Epithelial cell of proximal tubule (primary cell): ENCODE measurements around the gene ALKBH7. TPM values are rescaled to one million over a fixed set of nuclear protein-coding genes. Genes with fewer than 3 reads are reported as not detected.

Experiments used
- DNase-seq: peaks from one replicate; pipeline ENCODE4 v3.0.0-alpha.2; 2011; ENCODE audit warnings: low read depth
- H3K4me3 ChIP-seq: 2 replicates; pipeline ENCODE4 v1.5.1; 2011; ENCODE audit warnings: low read depth, mild to moderate bottlenecking, low read length
- CTCF ChIP-seq: conservative IDR thresholded peaks from 2 replicates; pipeline ENCODE4 v1.5.1; 2012; ENCODE audit warnings: low read depth, mild to moderate bottlenecking, low read length
- total RNA-seq: library from RNA; depleted of rRNA; stranded (reverse); fragments of >200 nt; gene quantifications from 2 replicates; pipeline ENCODE4 v1.2.3, GENCODE V29; 2015

ALKBH7 gene
- total RNA-seq: 56.4 and 80.7 TPM in 2 replicates

- H3K4me3 ChIP-seq: peak within 1 kb of the TSS; percentile 89
- no peak for TF ChIP-seq CTCF
- peak; percentile 97 for DNase-seq
These were observed at the start of gene ALKBH7 for GRCh38 chr19:6372594-6373095. ALKBH7 (plus strand) TSS chr19:6372794; CDS start chr19:6372821, 27 bp downstream.

- no peak for TF ChIP-seq CTCF
- H3K4me3 ChIP-seq: no peak overlapping the region
- DNase-seq: no peak
These were observed 47.8 kb upstream of the ALKBH7 start for GRCh38 chr19:6324757-6325156.

GRCh38 chr19:6325614-6326013 lies 47.0 kb upstream of the ALKBH7 start:
- TF ChIP-seq CTCF: no peak
- DNase-seq: no peak
- no peak overlapping the region for H3K4me3 ChIP-seq

- DNase-seq: no peak
- no peak for TF ChIP-seq CTCF
- no peak overlapping the region for H3K4me3 ChIP-seq
These were observed 45.8 kb upstream of the ALKBH7 start for GRCh38 chr19:6326815-6327214.

GRCh38 chr19:6333439-6333838 lies 39.2 kb upstream of the ALKBH7 start, which contains the start of gene ACER1:
ACER1 (minus strand) TSS chr19:6333612; CDS start chr19:6333551, 61 bp downstream.
- H3K4me3 ChIP-seq: no peak within 1 kb of the TSS
- TF ChIP-seq CTCF: no peak
- no peak for DNase-seq

GRCh38 chr19:6334490-6335285 lies 37.9 kb upstream of the ALKBH7 start:
- no peak overlapping the region for H3K4me3 ChIP-seq
- DNase-seq: no peak
- no peak for TF ChIP-seq CTCF
